B cell (primary cell): Measurements from ENCODE around the gene ISG20L2.

Experiments used
- EZH2 ChIP-seq: IDR thresholded peaks from 2 replicates; pipeline ENCODE4 v1.6.1; 2012; ENCODE audit warnings: borderline replicate concordance, low read depth, mild to moderate bottlenecking, moderate library complexity, low read length; ENCODE audit not compliant: insufficient read depth, poor library complexity, severe bottlenecking
- TF ChIP-seq, protein P1 (sequence below): fragments of 200-600 bp; IDR thresholded peaks from one replicate; pipeline ENCODE4 v1.8.0; 2022; ENCODE audit warnings: antibody characterized with exemption, mild to moderate bottlenecking

DNA sequence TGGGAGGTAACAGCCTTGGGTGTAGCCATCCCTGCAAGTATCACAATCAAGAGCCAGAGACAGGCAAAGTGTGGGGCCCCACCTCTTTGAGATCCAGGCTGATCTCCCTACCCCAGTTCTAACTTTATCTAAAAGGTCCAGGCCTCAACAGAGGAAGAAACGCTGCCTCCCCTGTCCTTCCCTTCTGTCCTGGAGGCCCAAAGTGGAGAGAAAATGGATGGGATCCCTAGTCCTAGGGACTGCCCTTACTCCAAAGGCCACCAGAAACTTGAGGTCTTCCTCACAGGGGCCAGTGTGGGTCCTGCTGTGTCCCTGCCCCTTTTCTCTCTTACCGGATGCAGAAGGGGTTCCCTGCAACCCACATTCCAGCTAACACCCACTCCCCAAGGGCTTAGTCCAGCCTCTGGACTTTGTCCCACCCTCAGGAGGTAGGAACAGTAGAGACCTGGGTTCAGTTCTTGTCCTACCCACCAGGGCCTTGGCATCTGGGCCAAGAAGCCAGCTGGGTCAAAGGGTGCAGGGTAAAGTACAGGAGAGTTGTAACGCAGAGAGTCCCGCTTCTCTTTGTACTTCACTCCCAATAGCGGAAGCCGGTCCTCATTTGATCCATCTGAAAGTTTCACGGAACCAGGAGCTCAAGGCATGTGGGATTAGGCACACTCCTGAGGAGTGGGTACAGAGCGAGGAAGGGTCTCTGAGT lies 21.0 kb upstream of the ISG20L2 start:
- TF ChIP-seq, protein P1, sequence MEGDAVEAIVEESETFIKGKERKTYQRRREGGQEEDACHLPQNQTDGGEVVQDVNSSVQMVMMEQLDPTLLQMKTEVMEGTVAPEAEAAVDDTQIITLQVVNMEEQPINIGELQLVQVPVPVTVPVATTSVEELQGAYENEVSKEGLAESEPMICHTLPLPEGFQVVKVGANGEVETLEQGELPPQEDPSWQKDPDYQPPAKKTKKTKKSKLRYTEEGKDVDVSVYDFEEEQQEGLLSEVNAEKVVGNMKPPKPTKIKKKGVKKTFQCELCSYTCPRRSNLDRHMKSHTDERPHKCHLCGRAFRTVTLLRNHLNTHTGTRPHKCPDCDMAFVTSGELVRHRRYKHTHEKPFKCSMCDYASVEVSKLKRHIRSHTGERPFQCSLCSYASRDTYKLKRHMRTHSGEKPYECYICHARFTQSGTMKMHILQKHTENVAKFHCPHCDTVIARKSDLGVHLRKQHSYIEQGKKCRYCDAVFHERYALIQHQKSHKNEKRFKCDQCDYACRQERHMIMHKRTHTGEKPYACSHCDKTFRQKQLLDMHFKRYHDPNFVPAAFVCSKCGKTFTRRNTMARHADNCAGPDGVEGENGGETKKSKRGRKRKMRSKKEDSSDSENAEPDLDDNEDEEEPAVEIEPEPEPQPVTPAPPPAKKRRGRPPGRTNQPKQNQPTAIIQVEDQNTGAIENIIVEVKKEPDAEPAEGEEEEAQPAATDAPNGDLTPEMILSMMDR: no peak
- TF ChIP-seq EZH2: no peak
